Hair follicular keratinocyte (primary cell): Measurements from ENCODE around the gene RANBP2. TPM values are rescaled to one million over a fixed set of nuclear protein-coding genes. Genes with fewer than 3 reads are reported as not detected.

ENCODE experiments used
- total RNA-seq: library from RNA; depleted of rRNA; stranded (reverse); fragments of >200 nt; gene quantifications from 2 replicates; pipeline ENCODE4 v1.2.3, GENCODE V29; 2015

The RANBP2 gene
- 33.0 and 33.2 TPM in 2 replicates for total RNA-seq

DNA sequence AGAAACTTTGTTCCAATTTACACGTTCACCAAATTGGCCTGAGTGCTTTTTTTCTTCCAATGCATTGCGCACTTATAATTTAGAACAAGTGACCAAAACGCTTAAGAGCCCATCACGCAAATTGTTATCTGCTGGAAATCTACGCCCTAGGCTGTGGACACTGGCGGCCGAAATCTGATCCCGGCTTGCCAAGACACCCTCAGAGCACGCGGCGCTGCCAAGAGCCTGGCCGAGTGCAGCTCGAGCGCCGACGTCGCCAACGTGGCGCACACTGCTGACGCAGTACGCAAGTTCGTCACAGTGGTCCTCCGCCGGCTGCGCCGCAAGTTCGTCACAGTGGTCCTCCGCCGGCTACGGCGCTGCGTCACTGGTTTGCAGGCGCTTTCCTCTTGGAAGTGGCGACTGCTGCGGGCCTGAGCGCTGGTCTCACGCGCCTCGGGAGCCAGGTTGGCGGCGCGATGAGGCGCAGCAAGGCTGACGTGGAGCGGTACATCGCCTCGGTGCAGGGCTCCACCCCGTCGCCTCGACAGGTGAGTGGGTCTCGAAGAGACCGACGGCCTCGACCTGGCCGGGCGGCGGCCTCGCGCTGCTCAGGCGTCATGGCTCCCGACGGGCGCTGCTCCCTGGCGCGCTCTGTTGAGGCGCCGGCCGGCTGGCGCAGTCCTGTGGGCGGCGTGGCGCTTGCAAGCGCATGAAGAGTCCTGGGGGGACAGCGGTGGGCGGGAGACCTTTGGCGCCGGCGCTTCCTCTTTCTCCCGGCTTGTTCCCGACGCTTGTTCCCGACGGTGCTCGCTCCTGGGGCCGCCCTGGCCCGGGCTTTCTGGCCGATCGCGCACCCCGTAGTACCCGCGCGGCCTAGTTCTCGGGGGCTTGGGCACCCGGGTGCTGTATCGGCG, at the start of gene RANBP2:
TSS of gene RANBP2 (plus strand) at position 334 of the 896 bp plus-strand sequence. CDS start at position 459, 125 bp downstream.

DNA sequence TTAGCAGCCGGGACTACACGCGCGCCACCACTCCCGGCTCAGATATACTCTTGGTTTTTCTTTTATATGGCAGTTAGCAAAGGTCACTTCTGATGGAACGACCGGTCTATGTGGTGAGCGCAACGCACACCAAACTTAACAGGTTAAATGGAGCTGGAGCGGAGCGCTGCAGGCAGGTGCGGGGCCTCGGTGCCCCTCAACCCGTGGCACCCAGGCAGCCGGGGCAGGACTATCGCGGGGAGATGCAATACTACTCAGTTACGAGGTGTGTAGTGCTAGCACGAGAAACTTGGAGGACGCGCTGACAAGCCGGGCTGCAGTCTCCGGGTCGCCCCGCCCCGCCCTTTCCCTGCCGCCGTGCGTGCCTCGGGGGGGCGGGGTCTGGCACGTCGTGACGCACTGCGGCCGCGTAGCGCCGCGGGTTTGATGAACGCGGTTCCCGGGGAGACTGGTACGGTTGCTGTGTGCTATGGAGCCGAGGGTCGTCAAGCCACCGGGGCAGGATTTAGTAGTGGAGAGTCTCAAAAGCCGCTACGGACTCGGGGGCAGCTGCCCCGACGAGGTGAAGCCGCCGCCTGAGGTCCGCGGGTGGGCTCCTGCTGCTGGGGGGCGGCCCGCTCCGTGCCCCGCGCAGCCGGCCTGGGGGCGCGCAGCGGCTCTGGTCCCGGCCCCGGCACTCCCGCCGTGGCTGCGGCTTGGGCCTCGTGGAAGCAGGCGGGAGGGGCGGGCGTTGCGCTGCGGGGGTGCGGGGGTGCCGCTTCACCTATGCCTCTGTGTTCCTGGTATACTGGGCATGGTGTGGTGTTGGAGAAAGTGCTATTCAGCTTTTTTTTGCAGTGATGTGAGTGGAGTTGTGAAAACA, 67.3 kb downstream of the RANBP2 start, which contains the start of gene CCDC138:
TSS of gene CCDC138 (plus strand) at position 418 of the 862 bp plus-strand sequence. CDS start at position 470, 52 bp downstream.

Other genes with a start within 250 kb of the RANBP2 start
- 35.4 and 62.1 TPM in 2 replicates for gene LIMS1, start 185.0 kb upstream of the RANBP2 start, total RNA-seq
- 2.3 and 10.7 TPM in 2 replicates for gene CCDC138, start 67.3 kb downstream of the RANBP2 start, total RNA-seq